H9 (cell line): ENCODE measurements around the gene STIL. TPM values are rescaled to one million over a fixed set of nuclear protein-coding genes. Genes with fewer than 3 reads are reported as not detected.

Experiments
- DNase-seq: peaks from one replicate; pipeline ENCODE4 v3.0.0-alpha.2; 2017
- H2AFZ ChIP-seq: one replicate; pipeline ENCODE4 v1.6.1; 2013; ENCODE audit warnings: mild to moderate bottlenecking, low read length, control low read depth, moderate library complexity
- H2AK5ac ChIP-seq: 2 replicates; pipeline ENCODE4 v1.6.1; 2013; ENCODE audit warnings: low read length, control low read depth, mixed read lengths; ENCODE audit not compliant: insufficient read length
- H2BK120ac ChIP-seq: one replicate; pipeline ENCODE4 v1.6.1; 2013; ENCODE audit warnings: low read depth, mild to moderate bottlenecking, low read length, control low read depth, inconsistent platforms; ENCODE audit not compliant: poor library complexity, severe bottlenecking
- H2BK12ac ChIP-seq: 2 replicates; pipeline ENCODE4 v1.6.1; 2013; ENCODE audit warnings: low read length, control low read depth, mixed read lengths, low read depth; ENCODE audit not compliant: insufficient read length
- H2BK15ac ChIP-seq: 2 replicates; pipeline ENCODE4 v1.6.1; 2013; ENCODE audit warnings: low read depth, low read length, control low read depth
- H2BK20ac ChIP-seq: one replicate; pipeline ENCODE4 v1.6.1; 2013; ENCODE audit warnings: low read depth, mild to moderate bottlenecking, low read length, control low read depth, inconsistent platforms; ENCODE audit not compliant: poor library complexity, severe bottlenecking
- H2BK5ac ChIP-seq: 2 replicates; pipeline ENCODE4 v1.6.1; 2013; ENCODE audit warnings: low read length, control low read depth, mixed read lengths; ENCODE audit not compliant: insufficient read length
- H3K14ac ChIP-seq: 2 replicates; pipeline ENCODE4 v1.6.1; 2013; ENCODE audit warnings: low read length, control low read depth; ENCODE audit not compliant: insufficient read depth
- H3K18ac ChIP-seq: 2 replicates; pipeline ENCODE4 v1.6.1; 2013; ENCODE audit warnings: low read depth, mild to moderate bottlenecking, mixed read lengths, low read length, control low read depth; ENCODE audit not compliant: insufficient read length
- H3K23ac ChIP-seq: 2 replicates; pipeline ENCODE4 v1.6.1; 2013; ENCODE audit warnings: low read length, control low read depth, mixed read lengths, low read depth; ENCODE audit not compliant: insufficient read length
- H3K23me2 ChIP-seq: 2 replicates; pipeline ENCODE4 v1.6.1; 2013; ENCODE audit warnings: low read depth, mild to moderate bottlenecking, mixed read lengths, low read length, control low read depth; ENCODE audit not compliant: insufficient read length, poor library complexity, severe bottlenecking
- H3K27ac ChIP-seq: 2 replicates; pipeline ENCODE4 v1.5.1; 2013; ENCODE audit warnings: low read length, control low read depth, mixed read lengths, low read depth; ENCODE audit not compliant: insufficient read length
- H3K27me3 ChIP-seq: 2 replicates; pipeline ENCODE4 v1.6.1; 2013; ENCODE audit warnings: low read length, control low read depth, inconsistent platforms; ENCODE audit not compliant: insufficient read depth
- H3K4ac ChIP-seq: 2 replicates; pipeline ENCODE4 v1.6.1; 2013; ENCODE audit warnings: low read depth, mild to moderate bottlenecking, control low read depth, inconsistent platforms, low read length, moderate library complexity
- H3K4me1 ChIP-seq: 2 replicates; pipeline ENCODE4 v1.6.1; 2013; ENCODE audit warnings: low read length, control low read depth, inconsistent platforms; ENCODE audit not compliant: insufficient read depth
- H3K4me2 ChIP-seq: 2 replicates; pipeline ENCODE4 v1.6.1; 2013; ENCODE audit warnings: low read length, control low read depth, mixed read lengths; ENCODE audit not compliant: insufficient read length, insufficient read depth
- H3K56ac ChIP-seq: 2 replicates; pipeline ENCODE4 v1.6.1; 2013; ENCODE audit warnings: low read depth, mild to moderate bottlenecking, mixed read lengths, low read length, control low read depth; ENCODE audit not compliant: insufficient read length
- H3K79me1 ChIP-seq: 2 replicates; pipeline ENCODE4 v1.6.1; 2013; ENCODE audit warnings: low read depth, mild to moderate bottlenecking, moderate library complexity, low read length, control low read depth, inconsistent platforms; ENCODE audit not compliant: insufficient read depth, poor library complexity, severe bottlenecking
- H3K79me2 ChIP-seq: 2 replicates; pipeline ENCODE4 v1.6.1; 2013; ENCODE audit warnings: low read length, control low read depth, inconsistent platforms; ENCODE audit not compliant: insufficient read depth
- H3K9ac ChIP-seq: 2 replicates; pipeline ENCODE4 v1.6.1; 2013; ENCODE audit warnings: low read length, control low read depth, mixed read lengths; ENCODE audit not compliant: insufficient read length; ENCODE audit errors: extremely low read depth
- H3K9me3 ChIP-seq: one replicate; pipeline ENCODE4 v1.6.1; 2013; ENCODE audit warnings: low read depth, low read length, inconsistent platforms; ENCODE audit not compliant: control insufficient read depth
- H3T11ph ChIP-seq: one replicate; pipeline ENCODE4 v1.6.1; 2013; ENCODE audit warnings: mild to moderate bottlenecking, low read length, control low read depth, inconsistent platforms
- H4K20me1 ChIP-seq: one replicate; pipeline ENCODE4 v1.6.1; 2013; ENCODE audit not compliant: control insufficient read depth, insufficient read length, insufficient read depth
- H4K5ac ChIP-seq: 2 replicates; pipeline ENCODE4 v1.6.1; 2013; ENCODE audit warnings: low read depth, mild to moderate bottlenecking, mixed read lengths, low read length, control low read depth; ENCODE audit not compliant: insufficient read length
- H4K8ac ChIP-seq: replicated peaks from 2 replicates; pipeline ENCODE4 v1.6.1; 2013; ENCODE audit warnings: low read length, control low read depth, mixed read lengths, low read depth; ENCODE audit not compliant: insufficient read length
- H4K91ac ChIP-seq: 2 replicates; pipeline ENCODE4 v1.6.1; 2013; ENCODE audit warnings: low read depth, mild to moderate bottlenecking, moderate library complexity, mixed read lengths, low read length, control low read depth; ENCODE audit not compliant: insufficient read length
- H3K27ac Mint-ChIP-seq, 3 experiments: 2 replicates in 2 of 3; 3 replicates in 1 of 3; pipeline ENCODE4 v1.8.0; 2020 to 2021; ENCODE audit warnings: mixed read lengths in 3 of 3, mild to moderate bottlenecking in 1 of 3, moderate library complexity in 1 of 3
- H3K27me3 Mint-ChIP-seq: 2 replicates; pipeline ENCODE4 v1.8.0; 2021; ENCODE audit warnings: low read depth, mild to moderate bottlenecking, moderate library complexity, mixed read lengths
- H3K36me3 Mint-ChIP-seq, 3 experiments: 2 replicates in 2 of 3; 3 replicates in 1 of 3; pipeline ENCODE4 v1.8.0; 2020 to 2021; ENCODE audit warnings: low read depth in 3 of 3, mixed read lengths in 3 of 3; ENCODE audit not compliant: insufficient read depth in 1 of 3
- H3K4me1 Mint-ChIP-seq, 2 experiments: 2 replicates each; pipeline ENCODE4 v1.8.0; 2020; ENCODE audit warnings: mixed read lengths in 2 of 2
- H3K4me3 Mint-ChIP-seq, 2 experiments: 2 replicates in 1 of 2; 3 replicates in 1 of 2; pipeline ENCODE4 v1.8.0; 2020 to 2021; ENCODE audit warnings: mild to moderate bottlenecking in 2 of 2, mixed read lengths in 2 of 2, moderate library complexity in 1 of 2
- H3K9me3 Mint-ChIP-seq, 2 experiments: 2 replicates in 1 of 2; 3 replicates in 1 of 2; pipeline ENCODE4 v1.8.0; 2020; ENCODE audit warnings: mild to moderate bottlenecking in 2 of 2, mixed read lengths in 2 of 2, moderate library complexity in 1 of 2
- CTCF ChIP-seq: fragments of 200-600 bp; sonication (generic); conservative IDR thresholded peaks from 3 replicates; pipeline ENCODE4 v1.8.0; 2021; ENCODE audit warnings: antibody characterized with exemption, mild to moderate bottlenecking
- total RNA-seq: library from RNA; stranded (reverse); gene quantifications from 2 replicates; pipeline ENCODE4 v1.2.1, GENCODE V29; 2021

Gene STIL
- total RNA-seq, 1 experiment from 2014 or later = 26.6 TPM

GRCh38 chr1:47338249-47339077 is 24.5 kb upstream of the STIL start:
- no peak overlapping the region for H3T11ph ChIP-seq
- TF ChIP-seq CTCF = no peak
- H3K4me1 ChIP-seq = no peaks in the 10 kb centered on the region
- H3K23ac ChIP-seq = no peak overlapping the region
- no peak overlapping the region for H2BK120ac ChIP-seq
- H4K8ac ChIP-seq = no peak overlapping the region
- Mint-ChIP-seq H3K27ac (peak overlapping the region in 2 of 3 experiments; percentile 54 to 85; a peak in 3 of 7 replicates), H3K9me3 (no peaks in the 10 kb centered on the region; a peak in 1 of 5 replicates), H3K4me3 (no peak overlapping the region), H3K36me3 (peaks cover 0 to 7% (median 2%) of the 10 kb centered on the region in 3 experiments; a peak in 4 of 7 replicates), H3K4me1 (peaks cover 6% of the 10 kb centered on the region in 2 experiments), H3K27me3 (no peaks in the 10 kb centered on the region)
- H3K4me2 ChIP-seq = no peak overlapping the region
- H3K9me3 ChIP-seq = no peaks in the 10 kb centered on the region
- H2AK5ac ChIP-seq = no peak overlapping the region
- peaks cover 2% of the 10 kb centered on the region; the same call in 1 of the 2 replicates for H3K79me2 ChIP-seq
- H4K5ac ChIP-seq = no peak overlapping the region
- H4K20me1 ChIP-seq = no peaks in the 10 kb centered on the region
- no peak overlapping the region for H3K27ac ChIP-seq
- no peak overlapping the region for H2BK12ac ChIP-seq
- no peak overlapping the region for H4K91ac ChIP-seq
- no peak overlapping the region for H2AFZ ChIP-seq
- H3K23me2 ChIP-seq = peaks cover 3% of the 10 kb centered on the region
- no peak overlapping the region for H3K14ac ChIP-seq
- no peak overlapping the region for H2BK15ac ChIP-seq
- H3K4ac ChIP-seq = no peak overlapping the region
- H3K79me1 ChIP-seq = no peaks in the 10 kb centered on the region
- no peak overlapping the region for H3K18ac ChIP-seq
- H2BK5ac ChIP-seq = no peak overlapping the region
- H3K27me3 ChIP-seq = no peaks in the 10 kb centered on the region
- no peak overlapping the region for H2BK20ac ChIP-seq
- no peak overlapping the region for H3K9ac ChIP-seq
- DNase-seq = no peak
- H3K56ac ChIP-seq = no peak overlapping the region
